ENCODE results near the gene MAN2A1. TPM values are rescaled to one million over a fixed set of nuclear protein-coding genes. Genes with fewer than 3 reads are reported as not detected.

MAN2A1 gene
- total RNA-seq, 1 donor from 2014 or later: 66.2 TPM

GRCh38 chr5:109907189-109907588, 217.5 kb downstream of the MAN2A1 start:
- no peak for DNase-seq (ENCODE audit: low read depth)

GRCh38 chr5:109907731-109908130, 218.0 kb downstream of the MAN2A1 start:
- peak; percentile 82 for DNase-seq (ENCODE audit: low read depth)

GRCh38 chr5:109908366-109908765, 218.6 kb downstream of the MAN2A1 start:
- no peak for DNase-seq (ENCODE audit: low read depth)

GRCh38 chr5:109910874-109911273, 221.1 kb downstream of the MAN2A1 start:
- DNase-seq (ENCODE audit: low read depth): no peak

- no peak for DNase-seq (ENCODE audit: low read depth)
Observed at GRCh38 chr5:109911731-109912130, 222.0 kb downstream of the MAN2A1 start.

GRCh38 chr5:109914906-109915305, 225.2 kb downstream of the MAN2A1 start:
- DNase-seq (ENCODE audit: low read depth): no peak

- no peak for DNase-seq (ENCODE audit: low read depth)
Observed at GRCh38 chr5:109916481-109917153, 226.9 kb downstream of the MAN2A1 start.

Data from renal cortical epithelial cell (primary cell).